ENCODE data around the gene CREG1.
A peak's percentile ranks its signal among the peaks of the same experiment; 100 is the strongest.

The CREG1 gene

GRCh38 chr1:167593860-167594259, 40.3 kb upstream of the CREG1 start (continued):
- TF ChIP-seq PRDM6 (tag by site-specific recombination; IDR thresholded peaks at IDR 0.05) (no peak), ZNF202 (tag by site-specific recombination; IDR thresholded peaks at IDR 0.05; ENCODE audit: borderline replicate concordance) (no peak)

- Histone ChIP-seq H3K36me3 (ENCODE audit: control insufficient read depth in 2 of 2, insufficient read depth in 1 of 2, low read length in 2 of 2) (no peaks in the 10 kb centered on the region), H3K9me3 (ENCODE audit: control insufficient read depth, insufficient read depth, low read depth, low read length) (no peaks in the 10 kb centered on the region), H3K4me1 (ENCODE audit: control insufficient read depth, insufficient read depth, low read length) (no peaks in the 10 kb centered on the region), H3K27ac (ENCODE audit: extremely low read depth, low read depth, low read length) (no peak overlapping the region), H3K4me3 (ENCODE audit: low read depth, low read length) (no peak overlapping the region)
- 0 out of 2 replicates have a peak, but pooled peaks have one; percentile 53 for TF ChIP-seq ZNF580 (tag by site-specific recombination; IDR thresholded peaks at IDR 0.05)
- TF ChIP-seq ZNF24 (tag by site-specific recombination; IDR thresholded peaks at IDR 0.05) = no peak
- TF ChIP-seq SP3 (tag by site-specific recombination; IDR thresholded peaks at IDR 0.05) = no peak
- TF ChIP-seq ZNF155 (tag by site-specific recombination; IDR thresholded peaks at IDR 0.05) = no peak
- peak; percentile 89 for TF ChIP-seq ZNF146 (tag by site-specific recombination; IDR thresholded peaks at IDR 0.05)
- TF ChIP-seq ZNF274 (IDR thresholded peaks at IDR 0.05; ENCODE audit: low read length) = no peak
- no peak for TF ChIP-seq ZNF274 (tag by site-specific recombination; IDR thresholded peaks at IDR 0.05; ENCODE audit: borderline replicate concordance)
- no peak for TF ChIP-seq ZNF169 (tag by site-specific recombination; IDR thresholded peaks at IDR 0.05)
- no peak for TF ChIP-seq ZNF112 (tag by site-specific recombination; IDR thresholded peaks at IDR 0.05)
- no peak for TF ChIP-seq WT1 (tag by site-specific recombination; IDR thresholded peaks at IDR 0.05)
- no peak for TF ChIP-seq ZNF366 (tag by site-specific recombination; conservative IDR thresholded peaks at IDR 0.05)
- no peak for TF ChIP-seq ZNF837 (tag by site-specific recombination; IDR thresholded peaks at IDR 0.05)
- TF ChIP-seq ZNF544 (tag by site-specific recombination; IDR thresholded peaks at IDR 0.05) = no peak
- no peak for TF ChIP-seq ZNF560 (tag by site-specific recombination; IDR thresholded peaks at IDR 0.05; ENCODE audit: borderline replicate concordance)
- ChIA-PET POLR2A (no interaction called here), CTCF (interaction anchor here (0.6 kb wide), 1 partner anchor 39 kb away, joined by 3 read pairs; the partner anchor contains the start of gene CREG1)
Measured at GRCh38 chr1:167592475-167592874, 38.9 kb upstream of the CREG1 start.

- no peak overlapping the region for H3K27ac ChIP-seq (ENCODE audit: extremely low read depth, low read depth, low read length)
- H3K4me3 ChIP-seq (ENCODE audit: low read depth, low read length) = no peak overlapping the region
- no peaks in the 10 kb centered on the region for H3K4me1 ChIP-seq (ENCODE audit: control insufficient read depth, insufficient read depth, low read length)
- H3K36me3 ChIP-seq (ENCODE audit: control insufficient read depth in 2 of 2, insufficient read depth in 1 of 2, low read length in 2 of 2) = no peaks in the 10 kb centered on the region
- POLR2A ChIA-PET = no interaction called here
- CTCF ChIA-PET = interaction anchor here (0.6 to 1.0 kb wide), 2 partner anchors 100 to 179 kb away, joined by 3 read pairs; no protein-coding TSS in a partner anchor
- H3K9me3 ChIP-seq (ENCODE audit: control insufficient read depth, insufficient read depth, low read depth, low read length) = no peaks in the 10 kb centered on the region
- TF ChIP-seq KLF9 (tag by site-specific recombination; IDR thresholded peaks at IDR 0.05; ENCODE audit: low read depth) (no peak), ZNF239 (tag by site-specific recombination; IDR thresholded peaks at IDR 0.05) (no peak), ZNF335 (tag by site-specific recombination; conservative IDR thresholded peaks at IDR 0.05) (no peak), ZNF292 (tag by site-specific recombination; IDR thresholded peaks at IDR 0.05; ENCODE audit: borderline replicate concordance, low read depth) (no peak), ZNF488 (tag by site-specific recombination; IDR thresholded peaks at IDR 0.05) (no peak), PRDM4 (tag by site-specific recombination; IDR thresholded peaks at IDR 0.05) (no peak), ZBTB7A (tag by site-specific recombination; IDR thresholded peaks at IDR 0.05; ENCODE audit: low read depth) (no peak), ZNF549 (tag by site-specific recombination; IDR thresholded peaks at IDR 0.05) (no peak), INSM2 (tag by site-specific recombination; IDR thresholded peaks at IDR 0.05) (no peak), ZSCAN30 (tag by site-specific recombination; IDR thresholded peaks at IDR 0.05) (no peak), ZNF157 (tag by site-specific recombination; IDR thresholded peaks at IDR 0.05) (no peak)
Measured at GRCh38 chr1:167588361-167588760, 34.8 kb upstream of the CREG1 start.
